HG03571 (cell line): ENCODE measurements around the gene PNMT.

ENCODE experiments used
- ATAC-seq: cut with Tn5 transposase; IDR thresholded peaks from one replicate; pipeline ENCODE4 v1.9.1; 2021; ENCODE audit not compliant: unreplicated experiment

Gene PNMT, protein sequence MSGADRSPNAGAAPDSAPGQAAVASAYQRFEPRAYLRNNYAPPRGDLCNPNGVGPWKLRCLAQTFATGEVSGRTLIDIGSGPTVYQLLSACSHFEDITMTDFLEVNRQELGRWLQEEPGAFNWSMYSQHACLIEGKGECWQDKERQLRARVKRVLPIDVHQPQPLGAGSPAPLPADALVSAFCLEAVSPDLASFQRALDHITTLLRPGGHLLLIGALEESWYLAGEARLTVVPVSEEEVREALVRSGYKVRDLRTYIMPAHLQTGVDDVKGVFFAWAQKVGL

DNA sequence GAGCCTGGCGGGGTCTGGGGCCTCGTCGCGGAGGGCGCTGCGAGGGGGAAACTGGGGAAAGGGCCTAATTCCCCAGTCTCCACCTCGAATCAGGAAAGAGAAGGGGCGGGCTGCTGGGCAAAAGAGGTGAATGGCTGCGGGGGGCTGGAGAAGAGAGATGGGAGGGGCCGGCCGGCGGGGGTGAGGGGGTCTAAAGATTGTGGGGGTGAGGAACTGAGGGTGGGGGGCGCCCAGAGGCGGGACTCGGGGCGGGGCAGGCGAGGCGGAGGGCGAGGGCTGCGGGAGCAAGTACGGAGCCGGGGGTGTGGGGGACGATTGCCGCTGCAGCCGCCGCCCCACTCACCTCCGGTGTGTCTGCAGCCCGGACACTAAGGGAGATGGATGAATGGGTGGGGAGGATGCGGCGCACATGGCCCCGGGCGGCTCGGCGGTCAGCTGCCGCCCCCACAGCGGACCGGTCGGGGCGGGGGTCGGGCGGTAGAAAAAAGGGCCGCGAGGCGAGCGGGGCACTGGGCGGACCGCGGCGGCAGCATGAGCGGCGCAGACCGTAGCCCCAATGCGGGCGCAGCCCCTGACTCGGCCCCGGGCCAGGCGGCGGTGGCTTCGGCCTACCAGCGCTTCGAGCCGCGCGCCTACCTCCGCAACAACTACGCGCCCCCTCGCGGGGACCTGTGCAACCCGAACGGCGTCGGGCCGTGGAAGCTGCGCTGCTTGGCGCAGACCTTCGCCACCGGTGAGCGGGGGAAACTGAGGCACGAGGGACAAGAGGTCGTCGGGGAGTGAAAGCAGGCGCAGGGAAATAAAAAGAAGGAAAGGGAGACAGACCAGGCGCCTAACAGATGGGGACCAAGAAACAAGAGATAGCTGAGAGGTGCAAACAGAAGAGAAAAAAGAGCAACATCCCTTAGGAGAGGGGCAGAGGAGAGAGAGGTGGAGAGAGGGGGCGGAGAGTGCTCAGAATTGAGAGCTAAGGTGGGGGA lies at the start of gene PNMT:
PNMT (plus strand) TSS at position 509 of the 980 bp plus-strand sequence; CDS start at position 532, 23 bp downstream.
- no peak for ATAC-seq

DNA sequence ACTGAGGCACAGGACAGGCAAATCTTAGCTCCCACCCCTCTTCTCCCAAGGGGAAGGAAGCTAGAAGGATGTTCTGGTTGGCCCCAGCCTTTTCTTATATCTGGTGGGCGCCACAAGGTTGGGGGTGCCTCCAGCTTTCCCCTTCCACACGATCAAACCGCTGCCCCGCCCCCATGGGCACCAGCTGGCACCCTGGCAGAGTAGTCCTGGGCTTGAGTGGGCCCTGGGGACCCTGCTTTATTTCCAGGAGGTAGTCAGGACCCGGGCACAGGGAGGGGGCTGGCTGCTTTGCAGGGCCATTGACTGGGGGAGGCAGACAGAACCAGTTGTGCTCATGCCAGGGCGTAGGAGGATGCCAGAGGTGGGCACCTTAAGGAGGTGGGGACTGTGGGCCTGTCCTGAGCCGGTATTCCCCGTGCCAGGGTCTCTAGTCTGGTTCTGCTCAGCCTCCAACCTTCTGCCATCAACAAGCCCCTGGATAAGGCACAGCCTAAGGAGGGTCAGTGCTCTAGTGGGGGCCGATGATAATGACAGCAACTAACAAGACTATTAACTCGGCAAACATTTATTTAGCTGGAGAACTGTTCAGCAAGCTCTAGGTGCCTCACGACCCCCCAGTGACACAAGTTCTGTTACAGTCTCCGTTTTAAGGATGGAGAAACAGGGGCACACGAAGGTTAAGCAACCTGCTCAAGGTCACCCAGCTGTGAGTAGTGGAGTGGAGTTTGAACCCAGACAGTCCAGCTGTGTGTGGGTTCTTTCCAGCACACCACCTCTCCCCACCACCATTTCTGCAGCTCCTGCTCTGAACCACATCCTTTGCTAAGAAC lies 49.1 kb upstream of the PNMT start:
- ATAC-seq, result no peak

DNA sequence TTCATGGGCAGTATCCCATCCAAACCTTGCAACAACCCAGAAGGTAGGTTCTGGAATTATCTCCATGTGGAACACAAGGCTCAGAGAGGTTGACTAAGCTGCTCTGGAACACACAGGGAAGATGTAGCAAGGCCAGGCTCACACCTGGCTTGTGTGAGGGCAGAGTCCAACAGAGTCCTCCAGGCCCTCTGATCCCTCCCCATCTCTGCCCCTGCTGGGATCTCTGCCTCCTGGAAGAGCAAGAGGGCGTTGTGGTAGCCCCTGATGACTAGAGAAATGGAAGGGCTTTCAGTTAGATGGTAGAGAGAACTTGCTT lies 48.5 kb upstream of the PNMT start:
- ATAC-seq, result no peak

DNA sequence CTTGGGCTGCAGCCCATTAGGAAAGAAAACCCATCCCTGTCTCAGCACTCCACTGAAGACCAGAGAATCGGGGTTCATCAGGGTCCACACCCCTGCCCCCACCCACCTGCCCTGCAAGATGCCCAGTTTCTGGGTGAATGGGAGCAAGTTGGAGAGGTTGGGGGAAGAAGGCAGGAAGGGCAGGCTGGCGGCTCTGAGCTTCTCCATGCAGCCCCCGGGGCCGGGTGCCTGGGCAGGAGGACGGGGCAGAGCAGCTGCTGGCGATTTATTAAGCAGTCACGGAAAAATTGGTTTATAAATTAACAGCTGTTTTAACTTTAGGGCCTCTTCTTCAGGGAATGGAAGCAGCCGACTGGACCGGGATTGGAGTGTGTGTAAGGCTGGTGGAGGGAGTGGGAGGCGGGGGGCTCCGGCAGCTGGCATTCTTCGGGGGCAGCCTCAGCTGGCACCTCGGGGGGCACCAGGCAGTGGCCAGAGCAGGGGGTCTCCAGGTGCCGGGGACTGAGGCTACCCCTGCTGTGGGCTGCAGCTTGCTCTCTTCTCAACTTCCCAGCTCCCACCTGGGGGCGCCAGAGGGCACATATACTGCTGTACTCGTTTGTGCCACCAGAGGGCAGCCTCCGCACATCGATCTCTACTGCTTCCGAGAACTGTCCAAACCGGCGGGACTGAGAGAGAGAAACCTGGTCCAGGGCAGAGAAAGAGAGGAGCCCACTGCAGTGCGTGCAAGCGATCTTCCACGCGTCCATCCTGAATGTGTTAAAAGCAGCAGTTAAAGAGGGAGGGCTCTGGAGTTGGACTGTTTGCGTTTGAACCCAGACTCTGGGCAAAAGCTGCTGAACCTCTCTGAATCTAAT lies 46.5 kb upstream of the PNMT start:
- no peak for ATAC-seq

DNA sequence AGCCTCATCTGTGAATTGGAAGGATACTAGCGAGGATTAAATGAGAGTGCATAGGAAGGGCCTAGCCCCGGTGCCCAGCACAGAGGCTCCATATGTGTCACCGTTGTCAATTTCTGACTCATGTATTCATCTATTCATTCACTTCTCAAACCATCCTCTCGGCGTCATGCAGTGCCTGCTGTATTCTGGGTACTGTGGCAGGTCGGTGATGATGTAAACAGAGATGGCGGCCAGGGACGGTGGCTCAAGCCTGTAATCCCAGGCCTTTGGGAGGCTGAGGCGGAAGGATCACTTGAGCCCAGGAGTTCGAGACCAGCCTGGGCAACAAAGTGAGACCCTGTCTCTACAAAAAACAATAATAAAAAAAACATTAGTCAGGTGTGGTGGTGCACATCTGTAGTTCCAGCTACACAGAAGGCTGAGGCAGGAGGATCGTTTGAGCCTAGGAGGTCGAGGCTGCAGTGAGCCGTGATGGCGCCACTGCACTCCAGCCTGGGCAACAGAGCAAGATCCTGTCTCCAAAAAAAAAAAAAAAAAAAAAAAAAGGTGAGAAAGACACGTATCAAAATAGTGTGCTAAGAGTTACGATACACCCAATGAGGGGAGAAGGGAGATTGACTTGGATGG lies 45.8 kb upstream of the PNMT start:
- no peak for ATAC-seq

DNA sequence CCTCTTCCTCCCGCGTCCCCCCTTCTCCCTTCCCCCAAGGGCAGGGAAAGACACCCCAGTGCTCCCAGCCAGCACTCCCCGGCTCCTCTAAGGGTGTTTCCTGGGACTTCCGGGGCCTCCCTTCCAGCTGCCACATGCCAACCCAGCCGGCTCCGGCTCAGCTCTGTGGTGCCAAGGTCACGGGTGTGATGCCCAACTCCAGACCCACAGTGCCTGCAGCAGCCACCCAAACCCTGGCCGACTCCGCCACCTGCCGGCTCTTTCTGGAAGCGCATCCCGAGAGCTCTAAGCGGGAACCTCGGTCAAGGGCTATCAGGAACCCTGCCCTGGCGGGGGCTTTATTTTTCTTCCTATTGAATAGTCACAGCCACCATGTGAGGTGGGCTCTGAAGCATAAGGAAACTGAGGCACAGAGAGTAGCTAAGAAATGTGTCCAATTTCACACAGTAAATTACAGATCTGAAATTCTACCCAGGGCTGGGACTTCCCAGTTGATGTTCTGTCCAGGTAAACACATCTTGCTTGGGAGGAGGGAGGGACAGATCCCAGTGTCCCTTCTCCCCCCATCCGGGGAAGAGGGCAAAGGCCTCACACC lies 44.8 kb upstream of the PNMT start:
- ATAC-seq, result no peak

DNA sequence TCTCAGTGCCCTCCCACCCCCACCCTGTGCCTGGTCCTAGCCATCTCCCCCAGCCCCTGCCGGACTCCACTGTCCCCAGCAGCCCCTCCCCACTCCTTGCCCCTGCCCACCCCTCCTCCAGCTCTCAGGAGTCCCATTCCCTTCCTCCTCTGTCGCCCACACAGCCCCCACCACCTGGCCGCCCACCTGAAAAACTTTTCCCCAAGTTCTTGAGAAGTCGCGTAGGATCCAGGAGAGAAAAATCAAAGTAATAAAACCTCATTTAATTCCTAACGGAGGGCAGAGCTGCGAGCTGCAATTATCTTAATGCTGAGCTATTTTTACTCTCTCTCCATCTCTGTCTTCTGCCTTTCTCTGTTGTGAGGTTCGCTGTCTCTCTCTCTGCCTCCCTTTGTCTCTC lies 43.9 kb upstream of the PNMT start:
- ATAC-seq, result no peak

DNA sequence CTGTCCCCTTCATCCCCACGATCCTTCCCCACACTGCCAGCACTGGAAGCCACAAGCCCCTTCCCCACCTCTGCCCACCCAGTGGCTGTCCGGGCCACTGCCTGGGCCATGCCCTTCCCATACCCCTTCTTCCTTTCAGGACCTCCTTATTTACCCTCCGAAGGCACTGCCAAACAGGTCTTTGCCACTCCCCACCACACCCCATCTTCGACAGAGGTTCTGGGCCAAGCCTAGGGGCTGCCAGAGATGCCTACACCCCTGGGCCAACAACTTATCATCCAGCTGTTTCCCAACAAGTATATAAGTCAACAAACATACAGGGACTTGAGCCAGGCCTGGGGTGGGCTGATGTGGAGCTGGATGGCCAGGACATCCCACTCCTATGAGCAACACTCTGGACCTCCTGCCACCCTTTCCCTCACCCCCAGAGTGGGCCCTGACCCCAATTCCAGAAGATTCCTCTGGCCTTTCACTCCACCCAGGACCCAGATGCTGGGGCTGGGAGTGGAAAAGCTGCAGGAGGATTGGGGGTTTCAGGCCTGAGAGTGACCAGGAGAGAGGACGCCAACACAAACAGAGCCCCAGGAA lies 43.0 kb upstream of the PNMT start:
- no peak for ATAC-seq

DNA sequence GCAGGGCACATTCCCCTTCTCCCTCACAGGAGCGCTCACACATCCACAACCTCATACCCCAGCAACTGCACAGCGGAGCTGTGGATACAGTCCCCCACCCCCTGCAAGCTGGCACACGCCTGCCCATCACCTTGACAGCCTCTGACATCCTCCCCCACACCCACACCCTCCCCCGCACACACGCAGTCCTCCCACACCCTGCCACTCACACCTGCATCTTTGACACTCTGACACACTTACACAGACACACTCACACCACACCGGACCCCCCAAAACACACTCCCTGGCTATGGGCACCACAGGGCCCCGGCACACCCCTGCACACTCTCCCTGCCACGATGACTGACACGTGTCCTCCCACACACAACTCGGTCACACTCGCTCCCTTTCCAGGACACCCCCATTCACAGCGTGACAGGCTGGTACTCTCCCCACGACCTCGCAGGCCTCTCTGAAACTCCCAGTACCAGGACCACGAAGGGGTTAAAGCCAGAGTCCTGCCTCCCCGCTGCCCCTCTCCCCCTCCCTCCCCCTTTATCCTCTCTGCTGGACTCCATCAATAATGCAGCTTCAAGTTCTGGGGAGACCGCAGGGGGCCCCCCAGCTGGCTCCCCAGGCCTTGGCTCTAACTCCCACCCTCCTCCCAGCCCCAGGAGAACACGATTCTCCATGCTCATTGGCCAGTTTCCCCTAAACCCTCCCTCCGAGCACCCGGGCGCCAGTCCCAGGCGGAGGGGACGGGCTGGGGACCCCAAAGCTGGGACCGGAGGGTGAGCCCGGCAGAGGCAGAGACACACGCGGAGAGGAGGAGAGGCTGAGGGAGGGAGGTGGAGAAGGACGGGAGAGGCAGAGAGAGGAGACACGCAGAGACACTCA lies 41.8 kb upstream of the PNMT start, which contains the start of gene PPP1R1B:
PPP1R1B (plus strand) TSS at position 782 of the 876 bp plus-strand sequence. CDS start 441 bp downstream, outside the sequence.
- no peak for ATAC-seq

DNA sequence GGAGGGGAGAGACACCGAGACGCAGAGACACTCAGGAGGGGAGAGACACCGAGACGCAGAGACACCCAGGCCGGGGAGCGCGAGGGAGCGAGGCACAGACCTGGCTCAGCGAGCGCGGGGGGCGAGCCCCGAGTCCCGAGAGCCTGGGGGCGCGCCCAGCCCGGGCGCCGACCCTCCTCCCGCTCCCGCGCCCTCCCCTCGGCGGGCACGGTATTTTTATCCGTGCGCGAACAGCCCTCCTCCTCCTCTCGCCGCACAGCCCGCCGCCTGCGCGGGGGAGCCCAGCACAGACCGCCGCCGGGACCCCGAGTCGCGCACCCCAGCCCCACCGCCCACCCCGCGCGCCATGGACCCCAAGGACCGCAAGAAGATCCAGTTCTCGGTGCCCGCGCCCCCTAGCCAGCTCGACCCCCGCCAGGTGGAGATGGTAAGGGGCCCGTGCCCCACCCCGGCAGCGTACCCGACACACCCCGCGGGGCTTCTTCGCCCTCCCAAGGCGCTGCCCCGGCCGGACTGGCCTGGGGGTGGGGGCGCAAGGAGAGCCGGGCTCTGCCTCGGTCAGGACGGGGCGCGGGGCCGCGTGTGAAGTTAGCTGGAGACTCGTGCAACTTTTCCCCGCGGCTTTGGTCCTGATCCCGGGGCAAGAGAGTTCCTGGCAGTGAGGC lies 41.1 kb upstream of the PNMT start:
- ATAC-seq, result no peak

DNA sequence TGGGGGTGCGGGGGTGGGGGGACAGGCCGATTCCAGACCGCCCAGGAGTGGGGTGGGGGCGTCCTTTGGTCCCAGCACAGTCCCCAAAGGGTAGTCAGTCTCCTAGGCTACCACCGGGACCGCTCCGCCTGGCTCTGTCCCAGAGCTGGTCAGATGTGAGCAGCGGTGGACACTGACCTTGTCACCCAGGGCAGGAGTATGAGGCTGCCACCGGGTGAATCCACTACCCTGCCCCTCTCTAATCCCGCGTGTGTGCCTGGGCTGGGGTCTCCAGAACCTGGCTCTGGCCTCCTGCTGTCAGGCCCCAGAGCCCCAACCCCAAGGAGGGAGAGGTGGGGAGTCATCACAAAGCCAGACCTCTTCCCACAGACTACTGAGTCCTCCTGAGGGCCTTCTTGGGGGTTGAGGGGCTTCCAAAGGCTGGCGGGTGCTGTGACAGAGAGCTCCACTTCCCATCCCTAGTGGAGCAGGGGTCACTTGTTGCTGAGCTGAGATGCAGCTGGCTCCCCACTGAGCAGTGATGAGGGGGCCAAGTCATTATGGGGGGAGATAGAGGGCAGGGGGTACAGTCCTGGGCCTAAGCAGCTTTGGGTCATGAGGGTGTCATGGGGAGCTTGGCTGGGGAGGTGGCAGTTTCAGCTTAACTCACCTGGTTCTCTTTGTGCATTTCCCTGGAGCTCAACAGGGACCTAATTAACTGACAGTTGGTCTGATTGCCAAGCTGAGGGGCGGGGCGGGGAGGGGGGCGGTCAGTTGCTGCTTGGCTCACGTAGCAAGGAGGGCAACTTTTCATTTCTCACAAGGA lies 40.3 kb upstream of the PNMT start:
- ATAC-seq, result no peak

DNA sequence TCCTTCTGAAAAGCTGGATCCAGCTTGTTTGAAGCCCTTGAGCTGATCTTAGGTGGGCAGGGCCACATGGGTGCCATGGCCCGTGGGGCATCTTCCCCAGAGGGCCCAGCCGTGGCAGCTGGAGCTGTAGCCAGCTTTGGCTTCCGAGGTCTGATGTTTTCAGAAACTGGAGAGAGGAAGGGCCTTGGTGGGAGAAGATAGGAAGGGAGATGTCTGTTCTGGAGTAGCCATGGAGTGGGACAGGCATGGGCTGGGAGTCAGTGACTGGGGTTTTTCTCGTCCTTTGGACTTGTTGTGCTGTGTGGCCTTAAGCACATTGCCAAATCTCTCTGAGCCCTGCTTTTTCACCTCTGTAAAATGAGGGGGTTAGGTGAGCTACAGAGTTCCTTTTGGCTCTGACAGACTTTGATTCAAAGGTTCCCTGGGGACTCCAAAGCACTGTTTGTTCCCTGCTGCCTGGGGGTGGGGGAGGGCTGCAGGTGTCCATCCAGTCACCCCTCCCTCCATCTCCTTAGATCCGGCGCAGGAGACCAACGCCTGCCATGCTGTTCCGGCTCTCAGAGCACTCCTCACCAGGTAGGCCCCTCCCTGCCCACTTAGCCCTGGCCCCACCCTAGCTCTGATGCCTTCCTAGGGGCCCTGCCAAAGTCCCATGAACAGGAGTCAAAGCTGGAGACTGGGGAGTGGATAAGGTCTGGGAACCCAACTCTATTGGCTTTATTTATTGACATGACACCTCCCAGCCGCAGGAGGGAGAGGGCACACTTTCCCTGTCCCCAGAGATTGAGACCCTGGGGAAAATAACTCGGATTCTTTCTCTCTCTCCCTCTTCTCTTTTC lies 39.4 kb upstream of the PNMT start:
- ATAC-seq, result no peak

DNA sequence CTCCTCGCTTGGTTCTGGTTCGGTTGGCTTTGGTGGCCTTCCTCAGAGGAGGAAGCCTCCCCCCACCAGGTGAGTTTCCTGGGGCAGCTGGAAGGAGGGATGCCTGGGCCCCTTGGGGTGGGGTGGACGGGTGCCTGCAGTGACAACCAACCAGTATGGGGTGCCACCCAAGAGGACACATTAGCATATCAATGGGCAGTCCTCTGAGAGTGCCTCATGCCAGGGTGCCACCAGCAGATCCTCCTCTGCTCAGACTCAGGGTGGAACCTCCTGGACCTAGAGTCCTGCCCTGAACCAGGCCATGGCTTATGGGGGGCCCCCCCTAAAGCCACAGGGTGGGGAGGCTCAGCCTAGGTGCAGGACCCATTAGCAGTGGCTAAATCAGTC lies 38.8 kb upstream of the PNMT start:
- no peak for ATAC-seq

DNA sequence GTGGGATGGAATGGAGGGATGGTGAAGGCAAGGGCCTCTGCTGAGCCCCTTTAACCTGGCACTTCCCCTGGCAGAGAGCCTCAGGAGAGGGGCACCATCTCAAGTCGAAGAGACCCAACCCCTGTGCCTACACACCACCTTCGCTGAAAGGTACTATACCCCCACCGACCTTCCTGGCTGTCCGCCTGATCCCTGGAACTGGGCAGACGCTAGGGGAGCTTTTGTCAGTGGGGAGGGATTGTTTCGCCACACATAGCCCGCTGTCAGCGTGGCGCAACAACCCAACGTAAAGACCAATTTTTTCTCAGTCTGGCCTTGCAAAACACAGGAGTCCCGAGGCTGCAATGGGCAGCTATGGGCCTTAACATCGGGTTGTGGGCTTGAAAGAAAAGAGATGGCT lies 38.4 kb upstream of the PNMT start:
- ATAC-seq, result no peak

DNA sequence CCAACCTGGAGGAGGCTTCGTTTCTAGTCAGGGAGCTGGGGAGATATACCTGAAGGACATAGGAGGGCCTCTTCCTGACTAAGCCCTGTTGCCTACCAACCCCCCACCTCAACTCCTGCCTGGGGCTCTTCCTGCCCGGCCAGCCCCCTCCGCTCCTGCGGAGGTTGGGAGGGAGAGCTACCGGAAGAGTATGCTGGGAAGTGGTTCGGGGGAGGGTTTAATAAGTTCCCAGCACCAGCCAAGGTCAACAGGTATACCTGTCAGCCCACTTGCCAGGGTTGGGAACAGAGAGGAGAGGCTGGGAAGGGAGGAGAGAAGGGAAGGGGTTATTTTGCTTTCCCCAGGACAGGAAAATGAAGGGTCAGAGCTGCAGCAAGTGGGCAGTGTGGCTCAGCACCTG lies 36.9 kb upstream of the PNMT start:
- no peak for ATAC-seq
